HCT116 (cell line): ENCODE data around the gene MTHFD2L. TPM values are rescaled to one million over a fixed set of nuclear protein-coding genes. Genes with fewer than 3 reads are reported as not detected.

Experiments used
- ATAC-seq: fragments of 200-7000 bp; cut with Tn5 transposase; 2 replicates; pipeline ENCODE4 v1.9.1; 2020; ENCODE audit warnings: mild to moderate bottlenecking, moderate library complexity
- BruUV-seq: library from RNA; stranded (reverse); fragments of 400-500 nt; replicated peaks from 2 replicates; lab custom pipeline; 2021; lab: Mats Ljungman, UMichigan
- CTCF ChIA-PET: fragments of 300-600 bp; sonication (Branson Sonifier 250); formaldehyde crosslinking; loops from one replicate; lab custom pipeline; 2021; ENCODE audit warnings: antibody characterized with exemption; lab: Charles Lee
- POLR2A ChIA-PET: fragments of 300-600, 350-600 bp; sonication (Branson Sonifier 250); formaldehyde crosslinking; loops from one replicate; lab custom pipeline; 2021; ENCODE audit warnings: antibody characterized with exemption; lab: Charles Lee
- RAD21 ChIA-PET, 2 experiments: fragments of 300-600 bp; sonication (Branson Sonifier 250); formaldehyde crosslinking; loops; one replicate each; lab custom pipeline; 2023; ENCODE audit warnings: low total read pairs in 2 of 2; ENCODE audit not compliant: uncharacterized antibody in 2 of 2, unreplicated experiment in 2 of 2, low non-redundant PET in 1 of 2; lab: Charles Lee
- DNase-seq: peaks from one replicate; pipeline ENCODE4 v3.0.0-alpha.2; 2010; ENCODE audit warnings: low read depth, low spot score
- H2AFZ ChIP-seq: fragments of 200-600 bp; shearing (Covaris generic), sonication (generic); 2 replicates; pipeline ENCODE4 v1.6.1; 2017; ENCODE audit warnings: low read depth, mixed run types, mixed read lengths, antibody characterized with exemption, low read length; ENCODE audit not compliant: poor library complexity, severe bottlenecking
- H3K27ac ChIP-seq: 2 replicates; pipeline ENCODE4 v1.5.1; 2012; ENCODE audit warnings: low read depth, low read length
- H3K27me3 ChIP-seq: fragments of 200-600 bp; sonication (generic); 2 replicates; pipeline ENCODE4 v1.6.1; 2016; ENCODE audit warnings: mixed run types, low read length, mixed read lengths; ENCODE audit not compliant: insufficient read depth
- H3K36me3 ChIP-seq, 2 experiments: fragments of 200-500 bp in 1 of 2; fragments of 200-600 bp in 1 of 2; sonication (Bioruptor generic) in 1 of 2; sonication (generic) in 1 of 2; 2 replicates each; pipeline versions ENCODE4 v1.5.1 to v1.6.1; 2014 to 2016; ENCODE audit warnings: low read length in 2 of 2, inconsistent platforms in 1 of 2, mixed read lengths in 1 of 2, mixed run types in 1 of 2; ENCODE audit not compliant: insufficient read depth in 2 of 2, control insufficient read depth in 1 of 2
- H3K4me1 ChIP-seq, 2 experiments: fragments of 200-600 bp in 1 of 2; sonication (generic) in 1 of 2; 2 replicates each; pipeline versions ENCODE4 v1.5.1 to v1.6.1; 2012 to 2017; ENCODE audit warnings: low read length in 2 of 2, inconsistent platforms in 1 of 2, mild to moderate bottlenecking in 1 of 2, mixed read lengths in 1 of 2, mixed run types in 1 of 2, moderate library complexity in 1 of 2; ENCODE audit not compliant: insufficient read depth in 2 of 2, control insufficient read depth in 1 of 2
- H3K4me2 ChIP-seq: fragments of 200-600 bp; sonication (generic); 2 replicates; pipeline ENCODE4 v1.6.1; 2017; ENCODE audit warnings: mixed run types, low read length, mixed read lengths
- H3K4me3 ChIP-seq, 2 experiments: fragments of 200-600 bp in 1 of 2; sonication (generic) in 1 of 2; replicated peaks in 1 of 2; 2 replicates each; pipeline ENCODE4 v1.5.1; 2011 to 2016; ENCODE audit warnings: low read length in 2 of 2, control low read depth in 1 of 2, low read depth in 1 of 2, mild to moderate bottlenecking in 1 of 2, mixed read lengths in 1 of 2, mixed run types in 1 of 2
- H3K79me2 ChIP-seq: fragments of 200-600 bp; sonication (generic); 2 replicates; pipeline ENCODE4 v1.6.1; 2017; ENCODE audit warnings: mild to moderate bottlenecking, mixed run types, low read length, moderate library complexity, mixed read lengths; ENCODE audit not compliant: insufficient read depth
- H3K9ac ChIP-seq: fragments of 200-600 bp; sonication (generic); 2 replicates; pipeline ENCODE4 v1.6.1; 2016; ENCODE audit warnings: low read length, mixed read lengths
- H3K9me2 ChIP-seq: fragments of 200-600 bp; sonication (generic), shearing (Covaris generic); 2 replicates; pipeline ENCODE4 v1.6.1; 2017; ENCODE audit warnings: mixed run types, mild to moderate bottlenecking, moderate library complexity; ENCODE audit not compliant: insufficient read depth
- H3K9me3 ChIP-seq, 2 experiments: fragments of 200-500 bp in 1 of 2; fragments of 200-600 bp in 1 of 2; sonication (Bioruptor generic) in 1 of 2; sonication (generic) in 1 of 2; 2 replicates each; pipeline ENCODE4 v1.6.1; 2014 to 2017; ENCODE audit warnings: low read length in 2 of 2, mixed read lengths in 2 of 2, inconsistent platforms in 1 of 2, low read depth in 1 of 2, mild to moderate bottlenecking in 1 of 2, mixed run types in 1 of 2, moderate library complexity in 1 of 2; ENCODE audit not compliant: control insufficient read depth in 1 of 2, insufficient read depth in 1 of 2
- H4K20me1 ChIP-seq: fragments of 200-600 bp; sonication (generic), shearing (Covaris generic); 2 replicates; pipeline ENCODE4 v1.6.1; 2017; ENCODE audit warnings: mixed run types, mild to moderate bottlenecking, moderate library complexity; ENCODE audit not compliant: insufficient read depth
- ATF3 ChIP-seq: IDR thresholded peaks from 2 replicates; pipeline ENCODE4 v1.6.1; 2012
- CEBPB ChIP-seq: IDR thresholded peaks from 2 replicates; pipeline ENCODE4 v1.6.1; 2012; ENCODE audit warnings: low read depth
- CTCF ChIP-seq, 3 experiments: fragments of 200-600 bp in 1 of 3; sonication (generic) in 1 of 3; IDR thresholded peaks in 2 of 3; conservative IDR thresholded peaks in 1 of 3; 2 replicates each; pipeline ENCODE4 v1.5.1; 2012 to 2017; ENCODE audit warnings: low read depth in 2 of 3, low read length in 2 of 3, antibody characterized with exemption in 1 of 3, borderline replicate concordance in 1 of 3, control low read depth in 1 of 3, mild to moderate bottlenecking in 1 of 3, mixed read lengths in 1 of 3, mixed run types in 1 of 3, moderate library complexity in 1 of 3; ENCODE audit not compliant: insufficient read depth in 1 of 3
- EGR1 ChIP-seq: IDR thresholded peaks from 2 replicates; pipeline ENCODE4 v1.6.1; 2012; ENCODE audit warnings: low read depth
- EZH2 ChIP-seq: fragments of 200-600 bp; sonication (generic); IDR thresholded peaks from 2 replicates; pipeline ENCODE4 v1.6.1; 2017; ENCODE audit warnings: antibody characterized with exemption, mixed run types
- JUND ChIP-seq: IDR thresholded peaks from 2 replicates; pipeline ENCODE4 v1.6.1; 2012
- POLR2A ChIP-seq: IDR thresholded peaks from 2 replicates; pipeline ENCODE4 v1.7.0; 2011; ENCODE audit warnings: borderline replicate concordance; ENCODE audit not compliant: insufficient read depth, insufficient read length; ENCODE audit errors: extremely low read depth
- POLR2AphosphoS5 ChIP-seq: IDR thresholded peaks from 2 replicates; pipeline ENCODE4 v1.6.1; 2011; ENCODE audit warnings: mild to moderate bottlenecking, low read depth, low read length, moderate library complexity
- SP1 ChIP-seq: IDR thresholded peaks from 2 replicates; pipeline ENCODE4 v1.6.1; 2012; ENCODE audit warnings: low read depth
- SRF ChIP-seq: IDR thresholded peaks from 2 replicates; pipeline ENCODE4 v1.6.1; 2012; ENCODE audit warnings: low read depth
- TCF7L2 ChIP-seq: IDR thresholded peaks from 2 replicates; pipeline ENCODE4 v1.7.0; 2011; ENCODE audit warnings: borderline replicate concordance, inconsistent platforms; ENCODE audit not compliant: insufficient read depth, insufficient read length; ENCODE audit errors: extremely low read depth
- YY1 ChIP-seq: IDR thresholded peaks from 2 replicates; pipeline ENCODE4 v1.6.1; 2011; ENCODE audit warnings: low read length, low read depth, moderate library complexity, mild to moderate bottlenecking; ENCODE audit not compliant: insufficient replicate concordance; ENCODE audit errors: extremely low read depth
- ZFX ChIP-seq: fragments of 450-650 bp; IDR thresholded peaks from 2 replicates; pipeline ENCODE4 v1.6.1; 2017
- ZNF274 ChIP-seq: fragments of 200-500 bp; sonication (Bioruptor generic); IDR thresholded peaks from 2 replicates; pipeline ENCODE4 v1.6.1; 2014; ENCODE audit warnings: mild to moderate bottlenecking, low read depth, low read length, inconsistent platforms
- intact Hi-C: fragments of 100-400 bp; cut with micrococcal nuclease; formaldehyde crosslinking; loops from 2 replicates; pipeline ENCODE4 v1.10.0; 2022
- total RNA-seq: library from RNA; stranded (reverse); gene quantifications from one replicate; pipeline ENCODE4 v1.2.1, GENCODE V29; 2021; ENCODE audit not compliant: unreplicated experiment
- TF ChIP-seq, protein P1 (sequence below): IDR thresholded peaks from 2 replicates; pipeline ENCODE4 v1.6.1; 2011; ENCODE audit warnings: mild to moderate bottlenecking, low read length, moderate library complexity; ENCODE audit not compliant: insufficient replicate concordance; ENCODE audit errors: extremely low read depth

The MTHFD2L gene
- total RNA-seq, 1 experiment from 2014 or later, result 15.0 TPM

GRCh38 chr4:74278490-74278889, 120.6 kb downstream of the MTHFD2L start:
- Histone ChIP-seq H3K27ac (no peak overlapping the region), H4K20me1 (no peaks in the 10 kb centered on the region), H3K4me3 (no peak overlapping the region), H3K36me3 (no peaks in the 10 kb centered on the region), H3K4me1 (peaks cover 11 to 21% of the 10 kb centered on the region in 2 experiments), H3K27me3 (no peaks in the 10 kb centered on the region), H3K9me2 (no peaks in the 10 kb centered on the region), H3K9ac (no peak overlapping the region), H2AFZ (no peak overlapping the region), H3K79me2 (no peaks in the 10 kb centered on the region), H3K4me2 (no peak overlapping the region), H3K9me3 (no peaks in the 10 kb centered on the region)
- CTCF ChIA-PET, result no interaction called here
- no peak for ATAC-seq
- POLR2A ChIA-PET, result no interaction called here
- RAD21 ChIA-PET, result no interaction called here
- TF ChIP-seq POLR2A (no peak), JUND (no peak), ZNF274 (no peak), SP1 (no peak), ATF3 (no peak), TCF7L2 (no peak), POLR2AphosphoS5 (no peak), CTCF (IDR thresholded peaks at IDR 0.05 in 2 of 3, conservative IDR thresholded peaks at IDR 0.05 in 1 of 3; ENCODE audit: borderline replicate concordance in 1 of 3, insufficient read depth in 1 of 3, low read depth in 2 of 3, low read length in 2 of 3) (no peak), EGR1 (no peak)
- intact Hi-C loops, result no loop called here
- no peak for DNase-seq
- BruUV-seq, result no TSS peak

GRCh38 chr4:74279716-74280115, 121.8 kb downstream of the MTHFD2L start:
- intact Hi-C loops, result no loop called here
- Histone ChIP-seq H3K4me3 (no peak overlapping the region), H2AFZ (no peak overlapping the region), H3K9me3 (no peaks in the 10 kb centered on the region), H3K4me1 (peaks cover 21 to 29% of the 10 kb centered on the region in 2 experiments), H3K27me3 (no peaks in the 10 kb centered on the region)
- no peak for TF ChIP-seq EZH2
- TF ChIP-seq, protein P1, sequence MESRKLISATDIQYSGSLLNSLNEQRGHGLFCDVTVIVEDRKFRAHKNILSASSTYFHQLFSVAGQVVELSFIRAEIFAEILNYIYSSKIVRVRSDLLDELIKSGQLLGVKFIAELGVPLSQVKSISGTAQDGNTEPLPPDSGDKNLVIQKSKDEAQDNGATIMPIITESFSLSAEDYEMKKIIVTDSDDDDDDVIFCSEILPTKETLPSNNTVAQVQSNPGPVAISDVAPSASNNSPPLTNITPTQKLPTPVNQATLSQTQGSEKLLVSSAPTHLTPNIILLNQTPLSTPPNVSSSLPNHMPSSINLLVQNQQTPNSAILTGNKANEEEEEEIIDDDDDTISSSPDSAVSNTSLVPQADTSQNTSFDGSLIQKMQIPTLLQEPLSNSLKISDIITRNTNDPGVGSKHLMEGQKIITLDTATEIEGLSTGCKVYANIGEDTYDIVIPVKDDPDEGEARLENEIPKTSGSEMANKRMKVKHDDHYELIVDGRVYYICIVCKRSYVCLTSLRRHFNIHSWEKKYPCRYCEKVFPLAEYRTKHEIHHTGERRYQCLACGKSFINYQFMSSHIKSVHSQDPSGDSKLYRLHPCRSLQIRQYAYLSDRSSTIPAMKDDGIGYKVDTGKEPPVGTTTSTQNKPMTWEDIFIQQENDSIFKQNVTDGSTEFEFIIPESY, result no peak
- no peak for TF ChIP-seq CEBPB
- no peak for TF ChIP-seq YY1
- TF ChIP-seq SRF, result no peak
- no peak for TF ChIP-seq ZFX
- TF ChIP-seq EGR1, result no peak
- TF ChIP-seq POLR2A, result no peak
- TF ChIP-seq, all 23 proteins: peak for 0
- H3K9ac ChIP-seq, result no peak overlapping the region
- no peak overlapping the region for H3K27ac ChIP-seq
- DNase-seq, result no peak
- H3K4me2 ChIP-seq, result no peak overlapping the region
- ChIA-PET POLR2A (interaction anchor here (1.1 kb wide), 1 partner anchor 11 kb away, joined by 6 read pairs; no protein-coding TSS in a partner anchor), RAD21 (no interaction called here), CTCF (no interaction called here)
- no peak for ATAC-seq
- no TSS peak for BruUV-seq
- H4K20me1 ChIP-seq, result no peaks in the 10 kb centered on the region
- H3K9me2 ChIP-seq, result no peaks in the 10 kb centered on the region
- no peaks in the 10 kb centered on the region for H3K79me2 ChIP-seq
- no peaks in the 10 kb centered on the region for H3K36me3 ChIP-seq
